Measurements from ENCODE around the gene RAB3GAP1. TPM values are rescaled to one million over a fixed set of nuclear protein-coding genes. Genes with fewer than 3 reads are reported as not detected.

RAB3GAP1 gene
- polyA plus RNA-seq, 1 donor (not counting 4 experiments of a cell fraction or from before 2014, with no cell fraction given) = 41.6 TPM

DNA sequence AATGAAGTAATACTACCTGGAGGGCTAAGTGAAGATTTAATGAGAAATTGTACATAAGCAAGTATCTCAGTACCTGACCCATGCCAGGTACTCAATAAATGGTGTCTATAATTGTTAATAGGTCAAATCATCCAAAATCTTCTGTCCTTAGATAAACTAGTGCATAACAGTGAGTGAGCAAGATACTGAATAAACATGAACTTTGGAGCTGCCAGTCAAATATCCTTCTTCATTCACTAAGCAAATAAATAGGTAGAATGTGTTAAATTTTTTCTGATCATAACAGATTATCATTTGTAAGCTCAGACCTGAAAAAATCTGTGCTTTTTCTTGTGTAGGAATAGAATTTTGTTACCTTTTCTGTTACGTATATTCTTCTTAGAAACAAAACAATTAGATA, 39.6 kb downstream of the RAB3GAP1 start:
- no peak for TF ChIP-seq EZH2 (IDR thresholded peaks at IDR 0.05; ENCODE audit: low read length)
- TF ChIP-seq, protein P1, sequence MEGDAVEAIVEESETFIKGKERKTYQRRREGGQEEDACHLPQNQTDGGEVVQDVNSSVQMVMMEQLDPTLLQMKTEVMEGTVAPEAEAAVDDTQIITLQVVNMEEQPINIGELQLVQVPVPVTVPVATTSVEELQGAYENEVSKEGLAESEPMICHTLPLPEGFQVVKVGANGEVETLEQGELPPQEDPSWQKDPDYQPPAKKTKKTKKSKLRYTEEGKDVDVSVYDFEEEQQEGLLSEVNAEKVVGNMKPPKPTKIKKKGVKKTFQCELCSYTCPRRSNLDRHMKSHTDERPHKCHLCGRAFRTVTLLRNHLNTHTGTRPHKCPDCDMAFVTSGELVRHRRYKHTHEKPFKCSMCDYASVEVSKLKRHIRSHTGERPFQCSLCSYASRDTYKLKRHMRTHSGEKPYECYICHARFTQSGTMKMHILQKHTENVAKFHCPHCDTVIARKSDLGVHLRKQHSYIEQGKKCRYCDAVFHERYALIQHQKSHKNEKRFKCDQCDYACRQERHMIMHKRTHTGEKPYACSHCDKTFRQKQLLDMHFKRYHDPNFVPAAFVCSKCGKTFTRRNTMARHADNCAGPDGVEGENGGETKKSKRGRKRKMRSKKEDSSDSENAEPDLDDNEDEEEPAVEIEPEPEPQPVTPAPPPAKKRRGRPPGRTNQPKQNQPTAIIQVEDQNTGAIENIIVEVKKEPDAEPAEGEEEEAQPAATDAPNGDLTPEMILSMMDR (optimal IDR thresholded peaks at IDR 0.05 in 1 of 3, IDR thresholded peaks at IDR 0.05 in 1 of 3, conservative IDR thresholded peaks at IDR 0.05 in 1 of 3; ENCODE audit: extremely low read depth in 1 of 3, insufficient read depth in 2 of 3, low read length in 3 of 3) = no peak
- DNase-seq (ENCODE audit: low read depth, low spot score) (no peak), FAIRE-seq (no peak)
- no peak overlapping the region for H3K9ac ChIP-seq (ENCODE audit: control insufficient read depth, extremely low read depth, insufficient read depth, low read length)
- H4K20me1 ChIP-seq (ENCODE audit: control insufficient read depth, extremely low read depth, insufficient read depth, low read length) = no peaks in the 10 kb centered on the region
- no peaks in the 10 kb centered on the region for H3K27me3 ChIP-seq (ENCODE audit: control insufficient read depth, extremely low read depth, insufficient read depth, low read length)
- H3K9me1 ChIP-seq (ENCODE audit: control insufficient read depth, extremely low read depth, insufficient read depth, low read length) = no peaks in the 10 kb centered on the region
- H3K79me2 ChIP-seq (ENCODE audit: control insufficient read depth, insufficient read depth, low read length) = peaks cover 29% of the 10 kb centered on the region
- no peak overlapping the region for H3K4me3 ChIP-seq (ENCODE audit: control insufficient read depth in 2 of 3, extremely low read depth in 1 of 3, insufficient read depth in 2 of 3, low read depth in 1 of 3, low read length in 3 of 3)
- H3K4me1 ChIP-seq (ENCODE audit: control insufficient read depth, extremely low read depth, insufficient read depth, low read length) = peaks cover 9% of the 10 kb centered on the region
- H3K4me2 ChIP-seq (ENCODE audit: control insufficient read depth, extremely low read depth, insufficient read depth, low read depth, low read length) = no peak overlapping the region
- no peak overlapping the region for H3K27ac ChIP-seq (ENCODE audit: control insufficient read depth, insufficient read depth, low read length)
- H2AFZ ChIP-seq (ENCODE audit: control insufficient read depth, low read length) = no peak overlapping the region
- dilution Hi-C loops (cut with MboI; ENCODE audit: extremely low pct_ligation_motif_present, low sequenced_read_pairs) = no loop called here
- no peaks in the 10 kb centered on the region for H3K9me3 ChIP-seq (ENCODE audit: control insufficient read depth, low read depth, low read length)
- peaks cover 0 to 3% of the 10 kb centered on the region in 2 experiments for H3K36me3 ChIP-seq (ENCODE audit: control insufficient read depth in 2 of 2, extremely low read depth in 1 of 2, insufficient read depth in 2 of 2, low read length in 2 of 2)

DNA sequence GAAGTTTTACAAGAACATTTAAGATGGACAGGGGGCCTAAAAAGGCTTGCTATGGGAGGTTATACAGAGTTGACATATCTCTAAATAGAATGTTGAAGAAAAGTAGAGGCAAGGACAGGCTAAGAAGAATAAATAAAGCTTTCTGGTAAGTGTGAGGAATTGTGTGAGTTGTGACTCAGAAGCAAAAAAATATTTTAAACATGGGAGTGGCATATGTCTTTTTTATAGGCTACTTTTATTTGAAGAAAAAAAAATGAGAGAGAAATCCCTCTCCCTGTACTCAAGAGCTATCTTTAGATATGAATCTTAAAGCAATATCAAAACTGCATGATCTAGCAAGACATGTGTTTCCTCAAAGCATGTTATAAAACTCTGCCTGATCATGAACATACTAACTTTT, 41.1 kb downstream of the RAB3GAP1 start:
- H3K4me1 ChIP-seq (ENCODE audit: control insufficient read depth, extremely low read depth, insufficient read depth, low read length) = peaks cover 15% of the 10 kb centered on the region
- no peaks in the 10 kb centered on the region for H3K27me3 ChIP-seq (ENCODE audit: control insufficient read depth, extremely low read depth, insufficient read depth, low read length)
- no peak overlapping the region for H3K4me2 ChIP-seq (ENCODE audit: control insufficient read depth, extremely low read depth, insufficient read depth, low read depth, low read length)
- FAIRE-seq (no peak), DNase-seq (ENCODE audit: low read depth, low spot score) (no peak)
- dilution Hi-C loops (cut with MboI; ENCODE audit: extremely low pct_ligation_motif_present, low sequenced_read_pairs) = no loop called here
- H4K20me1 ChIP-seq (ENCODE audit: control insufficient read depth, extremely low read depth, insufficient read depth, low read length) = no peaks in the 10 kb centered on the region
- no peak overlapping the region for H3K9ac ChIP-seq (ENCODE audit: control insufficient read depth, extremely low read depth, insufficient read depth, low read length)
- TF ChIP-seq, protein P1 (optimal IDR thresholded peaks at IDR 0.05 in 1 of 3, IDR thresholded peaks at IDR 0.05 in 1 of 3, conservative IDR thresholded peaks at IDR 0.05 in 1 of 3; ENCODE audit: extremely low read depth in 1 of 3, insufficient read depth in 2 of 3, low read length in 3 of 3) = no peak
- TF ChIP-seq EZH2 (IDR thresholded peaks at IDR 0.05; ENCODE audit: low read length) = no peak
- no peak overlapping the region for H2AFZ ChIP-seq (ENCODE audit: control insufficient read depth, low read length)
- H3K79me2 ChIP-seq (ENCODE audit: control insufficient read depth, insufficient read depth, low read length) = peaks cover 19% of the 10 kb centered on the region
- H3K36me3 ChIP-seq (ENCODE audit: control insufficient read depth in 2 of 2, extremely low read depth in 1 of 2, insufficient read depth in 2 of 2, low read length in 2 of 2) = peaks cover 0 to 3% of the 10 kb centered on the region in 2 experiments
- no peak overlapping the region for H3K4me3 ChIP-seq (ENCODE audit: control insufficient read depth in 2 of 3, extremely low read depth in 1 of 3, insufficient read depth in 2 of 3, low read depth in 1 of 3, low read length in 3 of 3)
- H3K9me1 ChIP-seq (ENCODE audit: control insufficient read depth, extremely low read depth, insufficient read depth, low read length) = no peaks in the 10 kb centered on the region
- H3K27ac ChIP-seq (ENCODE audit: control insufficient read depth, insufficient read depth, low read length) = no peak overlapping the region
- H3K9me3 ChIP-seq (ENCODE audit: control insufficient read depth, low read depth, low read length) = no peaks in the 10 kb centered on the region

Data from keratinocyte (primary cell).